Measurements from ENCODE around the gene RASAL3. TPM values are rescaled to one million over a fixed set of nuclear protein-coding genes. Genes with fewer than 3 reads are reported as not detected.

Gene RASAL3
- total RNA-seq, 2 experiments from 2014 or later: 75.0 to 83.4 TPM

- Mint-ChIP-seq H3K27ac (no peak overlapping the region), H3K27me3 (no peaks in the 10 kb centered on the region), H3K4me3 (no peak overlapping the region), H3K9me3 (no peaks in the 10 kb centered on the region), H3K4me1 (peaks cover 24% of the 10 kb centered on the region), H3K36me3 (peaks cover 47% of the 10 kb centered on the region)
- no peak for DNase-seq
Observed at GRCh38 chr19:15457701-15458484, 6.5 kb downstream of the RASAL3 start.

GRCh38 chr19:15456871-15457700 lies 7.3 kb downstream of the RASAL3 start:
- Mint-ChIP-seq H3K4me3 (no peak overlapping the region), H3K27me3 (no peaks in the 10 kb centered on the region), H3K4me1 (peaks cover 18% of the 10 kb centered on the region), H3K9me3 (no peaks in the 10 kb centered on the region), H3K36me3 (peaks cover 48% of the 10 kb centered on the region), H3K27ac (no peak overlapping the region)
- DNase-seq: no peak

GRCh38 chr19:15456441-15456840 lies 7.9 kb downstream of the RASAL3 start:
- peaks cover 47% of the 10 kb centered on the region for H3K36me3 Mint-ChIP-seq
- no peaks in the 10 kb centered on the region for H3K9me3 Mint-ChIP-seq
- H3K27ac Mint-ChIP-seq: peak overlapping the region; percentile 23
- no peaks in the 10 kb centered on the region for H3K27me3 Mint-ChIP-seq
- no peak for DNase-seq
- H3K4me1 Mint-ChIP-seq: peaks cover 13% of the 10 kb centered on the region
- no peak overlapping the region for H3K4me3 Mint-ChIP-seq

- no peak overlapping the region for H3K4me3 Mint-ChIP-seq
Observed at GRCh38 chr19:15455996-15456395, 8.3 kb downstream of the RASAL3 start.

GRCh38 chr19:15453906-15454860 lies 10.2 kb downstream of the RASAL3 start:
- no peaks in the 10 kb centered on the region for H3K9me3 Mint-ChIP-seq
- H3K27me3 Mint-ChIP-seq: no peaks in the 10 kb centered on the region
- no peak for DNase-seq
- no peak overlapping the region for H3K4me3 Mint-ChIP-seq
- no peak overlapping the region for H3K27ac Mint-ChIP-seq
- peaks cover 53% of the 10 kb centered on the region for H3K36me3 Mint-ChIP-seq
- H3K4me1 Mint-ChIP-seq: peaks cover 19% of the 10 kb centered on the region

More at GRCh38 chr19:15455996-15456395, 8.3 kb downstream of the RASAL3 start:
- Mint-ChIP-seq H3K36me3 (peaks cover 51% of the 10 kb centered on the region), H3K27ac (peak overlapping the region; percentile 23), H3K9me3 (no peaks in the 10 kb centered on the region), H3K4me1 (peaks cover 14% of the 10 kb centered on the region), H3K27me3 (no peaks in the 10 kb centered on the region)
- DNase-seq: no peak

GRCh38 chr19:15453091-15453578 lies 11.2 kb downstream of the RASAL3 start:
- peaks cover 55% of the 10 kb centered on the region for H3K36me3 Mint-ChIP-seq
- H3K4me3 Mint-ChIP-seq: no peak overlapping the region
- H3K9me3 Mint-ChIP-seq: no peaks in the 10 kb centered on the region
- peaks cover 26% of the 10 kb centered on the region for H3K4me1 Mint-ChIP-seq
- no peak overlapping the region for H3K27ac Mint-ChIP-seq
- H3K27me3 Mint-ChIP-seq: no peaks in the 10 kb centered on the region
- no peak for DNase-seq

- DNase-seq: no peak
- Mint-ChIP-seq H3K36me3 (peaks cover 50% of the 10 kb centered on the region), H3K9me3 (no peaks in the 10 kb centered on the region), H3K4me3 (no peak overlapping the region), H3K27me3 (no peaks in the 10 kb centered on the region), H3K4me1 (peaks cover 24% of the 10 kb centered on the region), H3K27ac (peak overlapping the region; percentile 51)
Observed at GRCh38 chr19:15452111-15453047, 12.0 kb downstream of the RASAL3 start.

- H3K9me3 Mint-ChIP-seq: no peaks in the 10 kb centered on the region
- peak overlapping the region; percentile 58 for H3K4me3 Mint-ChIP-seq
- H3K4me1 Mint-ChIP-seq: peaks cover 24% of the 10 kb centered on the region
- peaks cover 44% of the 10 kb centered on the region for H3K36me3 Mint-ChIP-seq
- no peak for DNase-seq
- H3K27ac Mint-ChIP-seq: peak overlapping the region; percentile 79
- H3K27me3 Mint-ChIP-seq: no peaks in the 10 kb centered on the region
Observed at GRCh38 chr19:15450528-15450890, 13.8 kb downstream of the RASAL3 start.

GRCh38 chr19:15449620-15450527 lies 14.5 kb downstream of the RASAL3 start, which contains the start of gene WIZ:
Gene WIZ (minus strand): TSS chr19:15449956. CDS start chr19:15448307, 1,649 bp downstream.
- peak; percentile 85 for DNase-seq
- H3K27me3 Mint-ChIP-seq: no peaks in the 10 kb centered on the region
- H3K9me3 Mint-ChIP-seq: no peaks in the 10 kb centered on the region
- peak within 1 kb of the TSS; percentile 79 for H3K27ac Mint-ChIP-seq
- H3K4me3 Mint-ChIP-seq: peak within 1 kb of the TSS; percentile 58
- H3K36me3 Mint-ChIP-seq: peaks cover 39% of the 10 kb centered on the region
- H3K4me1 Mint-ChIP-seq: peaks cover 20% of the 10 kb centered on the region

- Mint-ChIP-seq H3K9me3 (no peaks in the 10 kb centered on the region), H3K4me1 (peaks cover 18% of the 10 kb centered on the region), H3K27ac (peak overlapping the region; percentile 22), H3K4me3 (peak overlapping the region; percentile 58), H3K36me3 (peaks cover 33% of the 10 kb centered on the region), H3K27me3 (no peaks in the 10 kb centered on the region)
- DNase-seq: no peak
Observed at GRCh38 chr19:15448778-15449619, 15.3 kb downstream of the RASAL3 start.

GRCh38 chr19:15448044-15448777 lies 16.1 kb downstream of the RASAL3 start:
- H3K27me3 Mint-ChIP-seq: no peaks in the 10 kb centered on the region
- H3K4me3 Mint-ChIP-seq: peak overlapping the region; percentile 58
- H3K36me3 Mint-ChIP-seq: peaks cover 25% of the 10 kb centered on the region
- H3K9me3 Mint-ChIP-seq: no peaks in the 10 kb centered on the region
- DNase-seq: no peak
- H3K27ac Mint-ChIP-seq: no peak overlapping the region
- peaks cover 15% of the 10 kb centered on the region for H3K4me1 Mint-ChIP-seq

GRCh38 chr19:15447057-15447456 lies 17.3 kb downstream of the RASAL3 start:
- DNase-seq: no peak
- H3K27ac Mint-ChIP-seq: no peak overlapping the region
- H3K4me3 Mint-ChIP-seq: no peak overlapping the region
- peaks cover 20% of the 10 kb centered on the region for H3K36me3 Mint-ChIP-seq
- H3K9me3 Mint-ChIP-seq: no peaks in the 10 kb centered on the region
- peaks cover 15% of the 10 kb centered on the region for H3K4me1 Mint-ChIP-seq
- no peaks in the 10 kb centered on the region for H3K27me3 Mint-ChIP-seq
